ENCODE data around the gene ESR2. TPM values are rescaled to one million over a fixed set of nuclear protein-coding genes. Genes with fewer than 3 reads are reported as not detected.

ESR2 gene
- polyA plus RNA-seq, 3 donors: 0.04 TPM; not detected in 2

DNA sequence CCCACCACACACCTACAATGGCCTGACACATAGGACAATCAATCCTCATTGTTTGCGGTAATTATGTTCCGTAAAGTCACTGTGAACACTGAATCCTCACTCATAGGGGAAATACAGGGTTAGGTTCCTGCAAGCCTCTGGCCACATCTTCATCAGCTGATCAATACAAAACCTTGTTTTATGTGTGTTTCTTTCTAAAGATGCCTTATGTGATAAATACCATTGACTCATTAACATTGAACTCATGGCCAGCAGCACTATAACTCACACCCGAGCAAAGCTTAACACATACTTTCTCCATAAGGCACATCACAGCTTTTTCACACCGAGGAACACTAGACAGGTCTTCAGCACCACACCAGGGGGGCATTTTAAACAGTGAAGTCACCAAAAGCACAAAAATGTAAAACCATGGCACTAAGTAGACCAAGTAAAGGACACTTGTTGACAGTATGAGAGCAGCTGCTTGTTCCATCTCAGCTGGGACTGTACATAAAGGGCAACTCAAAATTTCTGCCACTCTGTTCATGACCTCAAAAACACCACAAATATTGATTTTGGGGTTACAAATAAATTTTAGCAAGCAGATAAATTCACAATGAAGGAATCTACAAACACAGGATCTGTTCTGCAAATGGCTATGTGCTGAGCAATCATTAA, 60.5 kb downstream of the ESR2 start:
- peaks cover 0 to 3% (median 0%) of the 10 kb centered on the region in 7 donors for H3K9me3 Mint-ChIP-seq
- no peaks in the 10 kb centered on the region for H3K4me1 Mint-ChIP-seq
- WGBS (ENCODE audit: insufficient coverage): 93% methylated on average over 4 of the region's 4 CpGs
- Histone ChIP-seq H3K4me2 (replicated peaks; ENCODE audit: extremely low read depth, low read length, poor library complexity, severe bottlenecking) (no peak overlapping the region), H3K79me2 (ENCODE audit: insufficient read depth, low read length) (no peaks in the 10 kb centered on the region), H3K27me3 (ENCODE audit: control insufficient read depth in 2 of 2, insufficient read depth in 2 of 2, low read length in 2 of 2) (no peaks in the 10 kb centered on the region), H3K27ac (ENCODE audit: low read depth in 1 of 2, low read length in 2 of 2) (no peak overlapping the region), H4K20me1 (ENCODE audit: insufficient read depth, low read length) (no peaks in the 10 kb centered on the region), H3K36me3 (replicated peaks in 1 of 2; ENCODE audit: control insufficient read depth in 1 of 2, insufficient read depth in 2 of 2, low read length in 2 of 2) (no peaks in the 10 kb centered on the region), H3K4me3 (replicated peaks in 1 of 3; ENCODE audit: low read depth in 2 of 3, low read length in 3 of 3) (no peak overlapping the region), H2AFZ (ENCODE audit: insufficient read depth, low read depth, low read length, poor library complexity, severe bottlenecking) (no peak overlapping the region), H3K4me1 (ENCODE audit: control insufficient read depth in 1 of 2, insufficient read depth in 2 of 2, low read length in 2 of 2) (no peaks in the 10 kb centered on the region), H3K9ac (ENCODE audit: insufficient read depth, low read length, poor library complexity, severe bottlenecking) (no peak overlapping the region), H3K9me3 (replicated peaks in 1 of 2; ENCODE audit: control insufficient read depth in 1 of 2, insufficient read depth in 1 of 2, low read length in 2 of 2) (no peaks in the 10 kb centered on the region)
- no peak for DNase-seq
- intact Hi-C loops (cut with micrococcal nuclease): no loop called here
- no peaks in the 10 kb centered on the region for H3K36me3 Mint-ChIP-seq
- no peak overlapping the region for H3K27ac Mint-ChIP-seq
- TF ChIP-seq, protein P1, sequence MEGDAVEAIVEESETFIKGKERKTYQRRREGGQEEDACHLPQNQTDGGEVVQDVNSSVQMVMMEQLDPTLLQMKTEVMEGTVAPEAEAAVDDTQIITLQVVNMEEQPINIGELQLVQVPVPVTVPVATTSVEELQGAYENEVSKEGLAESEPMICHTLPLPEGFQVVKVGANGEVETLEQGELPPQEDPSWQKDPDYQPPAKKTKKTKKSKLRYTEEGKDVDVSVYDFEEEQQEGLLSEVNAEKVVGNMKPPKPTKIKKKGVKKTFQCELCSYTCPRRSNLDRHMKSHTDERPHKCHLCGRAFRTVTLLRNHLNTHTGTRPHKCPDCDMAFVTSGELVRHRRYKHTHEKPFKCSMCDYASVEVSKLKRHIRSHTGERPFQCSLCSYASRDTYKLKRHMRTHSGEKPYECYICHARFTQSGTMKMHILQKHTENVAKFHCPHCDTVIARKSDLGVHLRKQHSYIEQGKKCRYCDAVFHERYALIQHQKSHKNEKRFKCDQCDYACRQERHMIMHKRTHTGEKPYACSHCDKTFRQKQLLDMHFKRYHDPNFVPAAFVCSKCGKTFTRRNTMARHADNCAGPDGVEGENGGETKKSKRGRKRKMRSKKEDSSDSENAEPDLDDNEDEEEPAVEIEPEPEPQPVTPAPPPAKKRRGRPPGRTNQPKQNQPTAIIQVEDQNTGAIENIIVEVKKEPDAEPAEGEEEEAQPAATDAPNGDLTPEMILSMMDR (IDR thresholded peaks at IDR 0.05): no peak
- peaks cover 0 to 4% (median 2%) of the 10 kb centered on the region in 3 donors for H3K27me3 Mint-ChIP-seq (ENCODE audit: low read depth in 3 of 3)
- no peak overlapping the region for H3K4me3 Mint-ChIP-seq

DNA sequence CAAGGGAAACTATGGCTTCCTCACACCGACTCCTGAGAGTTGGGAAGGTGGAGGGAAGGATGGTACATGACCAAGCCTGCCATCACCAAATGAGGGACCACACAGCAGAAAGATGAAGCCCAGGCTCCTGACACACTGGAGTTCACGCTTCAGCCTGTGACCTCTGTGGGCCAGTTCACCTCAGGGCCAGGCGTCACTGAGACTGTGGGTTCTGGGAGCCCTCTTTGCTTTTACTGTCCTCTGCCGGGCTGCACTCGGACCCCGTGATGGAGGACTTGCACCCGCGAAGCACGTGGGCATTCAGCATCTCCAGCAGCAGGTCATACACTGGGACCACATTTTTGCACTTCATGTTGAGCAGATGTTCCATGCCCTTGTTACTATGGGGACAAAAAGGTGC, 61.2 kb downstream of the ESR2 start:
- no peak overlapping the region for H3K27ac Mint-ChIP-seq
- Histone ChIP-seq H3K4me1 (ENCODE audit: control insufficient read depth in 1 of 2, insufficient read depth in 2 of 2, low read length in 2 of 2) (no peaks in the 10 kb centered on the region), H4K20me1 (ENCODE audit: insufficient read depth, low read length) (no peaks in the 10 kb centered on the region), H3K27ac (ENCODE audit: low read depth in 1 of 2, low read length in 2 of 2) (no peak overlapping the region), H3K4me2 (replicated peaks; ENCODE audit: extremely low read depth, low read length, poor library complexity, severe bottlenecking) (no peak overlapping the region), H3K79me2 (ENCODE audit: insufficient read depth, low read length) (no peaks in the 10 kb centered on the region), H3K4me3 (replicated peaks in 1 of 3; ENCODE audit: low read depth in 2 of 3, low read length in 3 of 3) (no peak overlapping the region), H3K9ac (ENCODE audit: insufficient read depth, low read length, poor library complexity, severe bottlenecking) (no peak overlapping the region), H3K36me3 (replicated peaks in 1 of 2; ENCODE audit: control insufficient read depth in 1 of 2, insufficient read depth in 2 of 2, low read length in 2 of 2) (no peaks in the 10 kb centered on the region), H3K9me3 (replicated peaks in 1 of 2; ENCODE audit: control insufficient read depth in 1 of 2, insufficient read depth in 1 of 2, low read length in 2 of 2) (no peaks in the 10 kb centered on the region), H2AFZ (ENCODE audit: insufficient read depth, low read depth, low read length, poor library complexity, severe bottlenecking) (no peak overlapping the region), H3K27me3 (ENCODE audit: control insufficient read depth in 2 of 2, insufficient read depth in 2 of 2, low read length in 2 of 2) (no peaks in the 10 kb centered on the region)
- peaks cover 0 to 4% (median 2%) of the 10 kb centered on the region in 3 donors for H3K27me3 Mint-ChIP-seq (ENCODE audit: low read depth in 3 of 3)
- H3K36me3 Mint-ChIP-seq: no peaks in the 10 kb centered on the region
- TF ChIP-seq, protein P1 (IDR thresholded peaks at IDR 0.05): no peak
- H3K4me3 Mint-ChIP-seq: no peak overlapping the region
- H3K4me1 Mint-ChIP-seq: no peaks in the 10 kb centered on the region
- WGBS (ENCODE audit: insufficient coverage): 95% methylated on average over 8 of the region's 9 CpGs
- no peaks in the 10 kb centered on the region for H3K9me3 Mint-ChIP-seq
- intact Hi-C loops (cut with micrococcal nuclease): no loop called here
- DNase-seq: no peak

Data from CD14-positive monocyte (primary cell).